ENCODE data around the gene RHOJ. TPM values are rescaled to one million over a fixed set of nuclear protein-coding genes. Genes with fewer than 3 reads are reported as not detected.

RHOJ gene
- total and polyA plus RNA-seq, 9 of the 15 experiments (the other 6 are each of a cell fraction or from before 2014, with no cell fraction given): not detected

DNA sequence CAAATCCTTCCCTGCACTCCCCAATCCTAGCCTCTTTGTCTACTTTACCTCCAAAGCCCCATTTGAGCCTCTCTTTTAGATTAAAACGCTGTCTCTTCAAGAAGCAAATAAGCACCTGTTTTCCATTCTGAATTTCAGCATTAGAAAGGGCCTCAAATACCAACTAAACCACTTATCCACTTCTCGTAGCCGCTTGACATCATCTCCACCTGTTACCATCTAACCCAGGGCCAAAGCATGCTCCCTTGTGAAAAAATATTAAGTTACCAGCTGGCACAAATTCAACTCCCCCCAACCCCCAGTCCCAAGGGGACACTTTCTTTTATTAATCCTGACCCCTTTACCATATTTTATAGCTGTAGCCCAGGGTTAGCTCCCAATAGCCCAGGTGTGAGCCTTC is 71.4 kb downstream of the RHOJ start:
- no peak overlapping the region for H3K9ac ChIP-seq (ENCODE audit: insufficient read depth in 1 of 2, low read depth in 2 of 2, low read length in 2 of 2)
- in situ Hi-C loops (cut with MboI): loop anchor here (10.0 to 25.0 kb wide), 2 partner anchors 1101 to 1388 kb away; no protein-coding TSS in a partner anchor
- no peaks in the 10 kb centered on the region for H3K4me1 ChIP-seq (replicated peaks in 1 of 2; ENCODE audit: control insufficient read depth in 2 of 2, insufficient read depth in 2 of 2, low read length in 2 of 2)
- H2AFZ ChIP-seq (ENCODE audit: low read depth, low read length): no peak overlapping the region
- H3K27me3 ChIP-seq (ENCODE audit: control insufficient read depth in 2 of 2, insufficient read depth in 2 of 2, low read length in 2 of 2): no peaks in the 10 kb centered on the region
- TF ChIP-seq, protein P1, sequence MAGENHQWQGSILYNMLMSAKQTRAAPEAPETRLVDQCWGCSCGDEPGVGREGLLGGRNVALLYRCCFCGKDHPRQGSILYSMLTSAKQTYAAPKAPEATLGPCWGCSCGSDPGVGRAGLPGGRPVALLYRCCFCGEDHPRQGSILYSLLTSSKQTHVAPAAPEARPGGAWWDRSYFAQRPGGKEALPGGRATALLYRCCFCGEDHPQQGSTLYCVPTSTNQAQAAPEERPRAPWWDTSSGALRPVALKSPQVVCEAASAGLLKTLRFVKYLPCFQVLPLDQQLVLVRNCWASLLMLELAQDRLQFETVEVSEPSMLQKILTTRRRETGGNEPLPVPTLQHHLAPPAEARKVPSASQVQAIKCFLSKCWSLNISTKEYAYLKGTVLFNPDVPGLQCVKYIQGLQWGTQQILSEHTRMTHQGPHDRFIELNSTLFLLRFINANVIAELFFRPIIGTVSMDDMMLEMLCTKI (IDR thresholded peaks at IDR 0.05; ENCODE audit: partially characterized antibody): no peak
- no peak for TF ChIP-seq ETV1 (tag; conservative IDR thresholded peaks at IDR 0.05; ENCODE audit: low read depth)
- TF ChIP-seq, protein P2, sequence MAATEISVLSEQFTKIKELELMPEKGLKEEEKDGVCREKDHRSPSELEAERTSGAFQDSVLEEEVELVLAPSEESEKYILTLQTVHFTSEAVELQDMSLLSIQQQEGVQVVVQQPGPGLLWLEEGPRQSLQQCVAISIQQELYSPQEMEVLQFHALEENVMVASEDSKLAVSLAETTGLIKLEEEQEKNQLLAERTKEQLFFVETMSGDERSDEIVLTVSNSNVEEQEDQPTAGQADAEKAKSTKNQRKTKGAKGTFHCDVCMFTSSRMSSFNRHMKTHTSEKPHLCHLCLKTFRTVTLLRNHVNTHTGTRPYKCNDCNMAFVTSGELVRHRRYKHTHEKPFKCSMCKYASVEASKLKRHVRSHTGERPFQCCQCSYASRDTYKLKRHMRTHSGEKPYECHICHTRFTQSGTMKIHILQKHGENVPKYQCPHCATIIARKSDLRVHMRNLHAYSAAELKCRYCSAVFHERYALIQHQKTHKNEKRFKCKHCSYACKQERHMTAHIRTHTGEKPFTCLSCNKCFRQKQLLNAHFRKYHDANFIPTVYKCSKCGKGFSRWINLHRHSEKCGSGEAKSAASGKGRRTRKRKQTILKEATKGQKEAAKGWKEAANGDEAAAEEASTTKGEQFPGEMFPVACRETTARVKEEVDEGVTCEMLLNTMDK (IDR thresholded peaks at IDR 0.05; ENCODE audit: borderline replicate concordance, insufficient read depth, low read depth, low read length, poor library complexity, severe bottlenecking): no peak
- TF ChIP-seq, protein P3, sequence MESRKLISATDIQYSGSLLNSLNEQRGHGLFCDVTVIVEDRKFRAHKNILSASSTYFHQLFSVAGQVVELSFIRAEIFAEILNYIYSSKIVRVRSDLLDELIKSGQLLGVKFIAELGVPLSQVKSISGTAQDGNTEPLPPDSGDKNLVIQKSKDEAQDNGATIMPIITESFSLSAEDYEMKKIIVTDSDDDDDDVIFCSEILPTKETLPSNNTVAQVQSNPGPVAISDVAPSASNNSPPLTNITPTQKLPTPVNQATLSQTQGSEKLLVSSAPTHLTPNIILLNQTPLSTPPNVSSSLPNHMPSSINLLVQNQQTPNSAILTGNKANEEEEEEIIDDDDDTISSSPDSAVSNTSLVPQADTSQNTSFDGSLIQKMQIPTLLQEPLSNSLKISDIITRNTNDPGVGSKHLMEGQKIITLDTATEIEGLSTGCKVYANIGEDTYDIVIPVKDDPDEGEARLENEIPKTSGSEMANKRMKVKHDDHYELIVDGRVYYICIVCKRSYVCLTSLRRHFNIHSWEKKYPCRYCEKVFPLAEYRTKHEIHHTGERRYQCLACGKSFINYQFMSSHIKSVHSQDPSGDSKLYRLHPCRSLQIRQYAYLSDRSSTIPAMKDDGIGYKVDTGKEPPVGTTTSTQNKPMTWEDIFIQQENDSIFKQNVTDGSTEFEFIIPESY (CRISPR knock-in tag; IDR thresholded peaks at IDR 0.05): no peak
- H4K20me1 ChIP-seq (replicated peaks; ENCODE audit: control insufficient read depth, insufficient read depth, low read length): no peaks in the 10 kb centered on the region
- H3K27ac ChIP-seq (ENCODE audit: extremely low read depth, low read depth, low read length): no peak overlapping the region
- intact Hi-C loops (cut with micrococcal nuclease): loop anchor here (1.0 to 5.0 kb wide), 3 partner anchors 103 to 1112 kb away; no protein-coding TSS in a partner anchor
- no peaks in the 10 kb centered on the region for H3K36me3 ChIP-seq (ENCODE audit: control insufficient read depth, insufficient read depth, low read length)
- H3K9me3 ChIP-seq (replicated peaks; ENCODE audit: control insufficient read depth, insufficient read depth, low read depth, low read length): no peaks in the 10 kb centered on the region
- DNase-seq (ENCODE audit: extremely low read depth in 1 of 4, low spot score in 3 of 4) (no peak), FAIRE-seq (no peak), ATAC-seq (no peak)
- H3K9me1 ChIP-seq (ENCODE audit: control insufficient read depth, insufficient read depth, low read length): no peaks in the 10 kb centered on the region
- 0% methylated on average over 3 of the region's 3 CpGs for WGBS (ENCODE audit: insufficient coverage, low coverage, missing lambda C conversion rate)
- ChIA-PET CTCF (ENCODE audit: low intra/inter-chr PET ratio) (no interaction called here), POLR2A (no interaction called here)
- H3K4me3 ChIP-seq: no peak overlapping the region
- H3K4me2 ChIP-seq (ENCODE audit: insufficient read depth, low read length): no peak overlapping the region
- no peaks in the 10 kb centered on the region for H3K79me2 ChIP-seq (ENCODE audit: control insufficient read depth, insufficient read depth, low read length)
- no TSS peak for BruUV-seq (replicated peaks)
